TTC549 (cell line): Measurements from ENCODE around the gene MFAP4.

Experiments used
- FAIRE-seq: peaks from 2 replicates; lab custom pipeline; 2012; peaks lifted over from hg19 to GRCh38; lab: Jason Lieb, UNC

Gene MFAP4

DNA sequence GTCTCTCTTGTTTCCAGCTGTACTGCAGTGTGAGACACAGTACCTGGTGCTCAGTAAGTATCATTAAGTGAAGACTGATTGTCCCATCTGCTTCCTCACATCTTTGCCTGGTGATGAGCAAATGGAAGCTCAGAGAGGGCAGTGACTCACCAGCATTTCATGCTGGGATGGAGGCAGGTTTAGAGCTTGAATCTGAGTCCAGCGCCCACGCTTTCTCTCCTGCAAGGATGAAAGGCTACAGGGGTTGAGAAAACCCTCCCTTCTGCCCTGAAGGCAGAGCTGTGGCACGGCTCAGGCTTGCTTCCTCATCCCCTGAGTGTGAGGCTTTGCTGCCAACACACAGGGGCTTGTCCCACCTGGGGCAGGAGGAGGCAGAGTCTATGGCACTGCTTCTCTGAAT, 22.5 kb upstream of the MFAP4 start:
- no peak for FAIRE-seq

DNA sequence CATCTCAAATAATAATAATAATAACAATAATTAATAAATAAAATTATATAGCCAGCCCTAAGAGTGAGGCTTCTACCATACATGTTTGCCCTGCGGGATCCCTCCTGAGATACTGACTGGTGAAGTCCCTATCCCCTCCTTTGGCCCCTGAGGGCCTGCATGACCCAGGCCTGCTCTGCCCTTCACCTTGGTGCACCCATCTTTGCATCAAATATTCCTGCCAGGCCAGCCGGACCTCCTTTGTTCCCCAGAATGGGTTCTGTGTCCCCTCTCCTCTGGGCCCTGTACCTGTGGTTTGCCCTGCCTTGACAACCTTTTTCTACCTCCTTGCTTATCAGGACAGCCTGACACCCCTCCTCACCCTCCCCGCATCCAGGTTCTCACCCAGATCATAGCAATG, 22.1 kb upstream of the MFAP4 start:
- no peak for FAIRE-seq

DNA sequence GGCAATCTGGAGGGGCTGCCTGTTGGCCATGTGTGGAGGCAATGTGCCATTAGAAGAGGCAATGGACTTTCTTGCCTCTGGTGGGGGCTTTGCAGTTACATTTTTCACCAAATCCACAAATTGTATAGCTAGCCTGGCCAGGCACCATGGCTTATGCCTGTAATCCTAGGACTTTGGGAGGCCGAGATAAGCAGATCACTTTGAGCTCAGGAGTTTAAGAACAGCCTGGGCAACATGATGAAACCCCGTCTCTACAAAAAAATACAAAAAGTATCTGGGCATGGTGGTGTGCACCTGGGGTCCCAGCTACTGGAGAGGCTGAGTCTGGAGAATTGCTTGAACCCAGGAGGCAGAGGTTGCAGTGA, 21.3 kb upstream of the MFAP4 start:
- FAIRE-seq = no peak

DNA sequence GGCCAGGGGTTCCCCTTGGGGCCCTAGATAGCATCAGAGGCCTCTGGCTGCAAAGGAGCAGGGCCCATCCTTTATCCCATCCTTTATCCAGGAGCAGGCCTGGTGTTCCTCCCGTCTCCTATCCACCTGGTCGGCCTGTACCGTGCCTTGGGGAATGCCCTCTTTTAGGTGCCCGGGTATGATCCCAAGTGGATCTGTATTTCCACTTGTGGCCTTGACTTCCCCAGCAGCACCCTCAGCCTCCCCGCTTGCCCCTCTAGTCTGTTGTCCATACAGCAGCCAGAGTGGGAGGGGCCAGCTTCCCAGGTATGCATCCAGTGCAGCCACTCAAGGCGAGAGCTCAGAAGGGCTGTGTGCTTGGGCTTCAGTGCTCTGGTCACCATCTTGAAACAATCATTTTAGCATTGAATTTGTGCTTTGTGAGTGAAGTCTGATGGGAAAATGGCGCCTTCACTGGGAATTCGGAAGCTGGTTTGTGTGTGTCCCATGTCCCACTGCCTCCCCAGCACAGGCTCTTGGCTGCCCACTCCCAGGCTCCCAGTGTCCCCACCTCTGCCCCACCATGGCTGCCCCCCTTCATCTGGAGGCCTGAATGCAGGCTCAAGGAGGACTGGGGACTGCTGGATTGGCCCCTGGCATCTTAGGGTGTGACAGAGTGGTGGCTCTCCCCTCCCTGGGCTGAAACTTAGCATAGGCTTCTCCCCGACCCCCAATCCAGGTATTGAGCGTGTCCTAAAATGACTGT, 20.8 kb upstream of the MFAP4 start:
- no peak for FAIRE-seq

DNA sequence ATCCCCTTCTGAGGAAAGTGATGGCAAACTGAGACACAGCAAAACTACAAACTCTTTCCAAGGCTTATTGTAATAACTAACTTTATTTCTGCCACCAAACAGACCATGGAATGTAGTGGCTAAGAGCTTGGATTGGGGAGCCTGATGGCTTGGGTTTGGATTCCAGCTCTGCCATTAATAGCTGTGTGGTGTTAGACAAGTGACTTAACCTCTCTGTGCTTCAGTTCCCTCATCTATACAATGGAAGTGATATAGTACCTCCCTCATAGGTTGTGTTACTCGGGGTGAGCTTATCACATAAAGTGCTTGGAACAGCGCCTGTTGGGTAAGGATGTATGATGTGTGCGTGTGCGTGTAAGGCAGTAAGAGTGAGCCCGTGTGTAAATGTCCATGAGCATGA, 18.1 kb upstream of the MFAP4 start:
- FAIRE-seq = no peak

DNA sequence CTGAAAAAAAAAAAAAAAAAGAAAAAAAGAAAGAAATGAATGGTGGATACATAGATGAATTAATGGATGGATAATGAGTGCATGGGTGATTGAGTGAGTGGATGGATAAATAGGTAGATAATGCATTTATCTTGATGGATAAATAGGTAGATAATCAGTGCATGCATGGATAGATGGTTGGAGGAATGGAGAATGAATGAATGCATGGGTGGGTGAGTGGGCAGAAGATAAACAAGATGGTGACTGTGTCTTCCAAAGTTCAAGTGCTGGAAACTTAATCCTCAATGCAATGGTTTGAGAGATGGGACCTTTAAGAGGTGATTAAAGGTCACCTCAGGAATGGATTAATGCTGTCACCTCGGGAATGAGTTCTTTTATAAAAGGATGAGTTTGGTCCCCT, 17.3 kb upstream of the MFAP4 start:
- FAIRE-seq = no peak

DNA sequence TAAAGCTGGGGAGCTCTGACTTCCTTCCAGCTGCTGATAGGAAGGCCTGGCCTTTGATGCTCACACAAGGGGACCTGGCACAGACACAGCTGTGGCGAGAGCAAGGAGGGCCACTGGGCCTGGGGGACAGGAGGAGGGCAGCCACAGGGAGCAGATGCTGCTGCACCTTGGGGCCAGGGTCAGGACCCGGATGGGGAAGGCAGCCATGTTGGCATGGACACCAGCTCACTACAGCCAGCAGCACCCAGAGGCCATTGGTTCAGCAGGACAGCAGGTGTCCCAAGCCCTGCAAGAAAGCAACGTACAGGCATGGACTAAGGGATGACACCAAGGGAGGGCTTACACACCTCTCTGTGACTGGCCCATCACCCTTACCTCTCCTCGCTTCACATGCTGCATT, 16.0 kb upstream of the MFAP4 start:
- no peak for FAIRE-seq

DNA sequence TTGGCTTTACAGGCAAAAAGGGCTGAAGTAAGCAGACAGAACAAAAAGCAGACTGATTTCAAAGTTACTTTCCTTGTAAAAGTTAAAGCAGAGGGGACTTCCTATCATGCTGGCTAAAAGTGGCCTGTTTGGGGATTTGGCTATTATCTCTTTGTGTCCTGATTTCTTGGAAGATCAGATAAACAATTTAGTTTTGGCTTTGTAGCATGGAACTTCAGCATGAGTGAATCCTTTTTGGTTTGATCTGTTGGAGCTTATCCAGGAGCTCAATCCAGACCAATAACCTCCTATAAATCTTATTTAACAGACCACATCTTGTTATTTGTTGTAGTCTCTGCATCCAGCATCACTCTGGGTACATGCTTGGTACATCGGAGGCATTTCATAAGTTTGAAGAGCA, 15.2 kb upstream of the MFAP4 start:
- no peak for FAIRE-seq

DNA sequence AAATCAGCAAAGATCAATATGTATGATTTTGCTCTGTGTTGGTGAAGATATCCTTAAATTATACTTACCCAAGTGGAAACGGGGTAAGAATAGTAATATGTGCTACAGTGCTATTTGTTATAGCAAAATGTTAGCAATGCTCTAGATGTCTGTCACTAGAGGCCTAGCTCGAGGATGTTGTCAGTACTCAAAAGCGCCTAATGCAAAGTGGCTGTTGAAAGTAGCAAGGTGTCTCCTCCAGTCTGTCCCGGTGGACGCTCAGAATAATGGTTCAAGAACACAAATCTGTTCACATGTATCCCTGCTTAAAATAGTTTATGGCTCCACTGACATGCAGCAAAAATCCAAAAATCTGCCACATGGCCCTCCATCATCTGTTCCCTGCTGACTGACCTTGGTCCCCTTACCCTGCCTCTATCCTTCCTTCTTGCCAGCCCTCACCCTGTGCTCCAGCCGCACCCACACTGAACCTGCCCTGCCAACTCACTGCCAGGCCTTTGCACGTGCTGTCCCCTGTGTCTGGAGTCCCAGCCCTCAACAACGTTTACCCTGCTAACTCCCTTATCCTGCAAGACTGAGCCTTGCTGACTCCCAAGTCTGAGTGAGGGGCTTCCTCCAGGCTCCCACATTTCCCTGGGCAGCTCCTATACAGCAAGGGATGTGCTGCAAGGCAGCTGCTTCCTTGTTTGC, 14.5 kb upstream of the MFAP4 start:
- FAIRE-seq = no peak

DNA sequence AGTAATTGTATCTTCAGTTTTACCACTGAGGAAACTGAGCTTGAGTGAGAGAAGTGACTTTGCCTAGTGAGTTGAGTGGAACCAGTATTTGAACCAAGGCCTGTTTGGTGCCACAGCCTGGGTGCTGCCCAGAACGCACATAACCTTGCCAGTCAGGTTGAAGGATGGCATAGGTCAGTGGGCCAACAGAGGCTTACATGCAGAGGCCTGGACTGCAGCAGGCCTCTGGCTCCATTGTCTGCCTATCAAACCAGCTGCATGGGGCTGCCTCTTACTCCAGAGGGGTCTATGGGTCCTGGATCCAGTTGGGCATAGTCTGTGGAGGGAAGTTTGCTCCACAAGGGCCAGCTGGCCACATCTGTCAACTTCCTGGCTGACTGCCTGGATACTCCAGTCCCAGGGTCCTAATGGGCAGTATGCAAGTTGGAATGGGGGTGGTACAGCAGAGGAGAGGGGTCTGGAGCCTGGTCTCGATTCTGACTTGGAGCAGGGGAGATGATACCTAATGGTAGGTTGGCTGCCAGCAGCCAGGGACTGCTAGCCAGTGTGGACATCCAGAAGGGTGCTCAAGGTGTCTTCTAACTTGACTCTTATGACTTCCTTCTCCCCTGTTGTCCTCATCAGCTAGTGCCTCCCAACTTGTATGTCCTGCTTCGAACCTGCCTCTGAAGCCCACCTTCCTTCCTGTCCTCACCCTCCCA, 12.9 kb upstream of the MFAP4 start:
- no peak for FAIRE-seq

DNA sequence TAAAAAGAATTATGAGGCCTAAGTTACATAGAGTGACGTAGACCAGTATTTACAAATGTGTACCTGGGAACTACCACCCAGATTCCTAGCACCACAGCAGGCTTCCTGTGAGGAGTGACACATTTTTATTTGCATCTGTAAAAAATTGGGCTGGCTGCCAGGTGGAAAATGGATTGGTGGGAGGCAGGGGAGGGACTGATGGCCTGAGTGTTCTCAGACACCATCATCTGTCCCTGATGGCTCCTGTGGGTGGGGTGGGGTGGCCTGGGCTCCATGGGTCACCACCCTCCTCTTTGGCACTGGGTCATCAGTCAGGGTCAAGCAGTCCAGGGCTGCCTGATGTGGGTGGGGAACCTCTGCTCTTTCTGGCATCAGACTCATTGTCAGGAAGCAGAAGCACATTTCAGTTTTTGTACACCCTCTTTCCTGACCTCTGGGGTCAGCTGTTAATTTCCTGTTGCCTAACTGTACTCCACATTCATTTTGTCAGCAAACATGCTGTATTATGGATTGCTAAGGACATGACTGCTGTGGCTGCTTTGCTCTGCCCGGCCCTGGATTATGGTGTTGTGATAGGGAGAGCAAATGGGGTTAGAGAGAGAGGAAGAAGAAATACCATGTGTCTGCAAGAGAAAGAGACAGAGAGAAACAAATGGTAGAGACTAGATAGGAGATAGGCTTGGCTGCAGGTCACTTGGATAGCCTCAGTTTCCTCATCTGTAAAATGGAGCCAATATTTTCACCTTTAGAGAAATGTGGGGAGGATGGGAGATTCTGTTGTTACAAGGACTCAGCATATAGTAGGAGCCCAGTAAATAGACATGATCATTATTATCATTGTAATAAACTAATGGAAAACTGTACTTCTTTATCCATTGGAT, 11.6 kb upstream of the MFAP4 start:
- FAIRE-seq = no peak

DNA sequence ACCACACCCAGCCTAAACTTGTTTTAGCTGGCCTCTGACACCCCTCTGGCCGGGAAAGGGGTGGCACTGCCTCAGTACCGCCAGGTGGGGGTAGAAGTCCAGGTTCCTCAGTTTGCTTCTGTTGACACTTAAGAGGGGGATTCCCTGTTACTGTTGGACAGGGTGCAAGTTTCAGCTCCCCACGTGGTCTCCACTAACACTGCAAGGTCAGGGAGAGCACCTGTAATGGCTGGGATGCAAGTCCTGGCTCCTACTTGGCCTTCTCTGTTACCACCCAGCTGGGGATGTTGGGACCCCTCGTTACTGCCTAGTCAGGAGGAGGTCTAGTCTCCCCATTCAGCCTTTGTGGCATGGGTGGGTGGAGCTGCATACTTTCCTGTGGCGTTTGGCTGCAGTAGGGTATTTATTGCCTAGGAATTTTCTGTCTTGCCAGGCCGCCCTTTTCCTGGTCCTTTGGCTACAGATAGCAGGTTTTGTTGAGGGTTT, 10.6 kb upstream of the MFAP4 start:
- no peak for FAIRE-seq

DNA sequence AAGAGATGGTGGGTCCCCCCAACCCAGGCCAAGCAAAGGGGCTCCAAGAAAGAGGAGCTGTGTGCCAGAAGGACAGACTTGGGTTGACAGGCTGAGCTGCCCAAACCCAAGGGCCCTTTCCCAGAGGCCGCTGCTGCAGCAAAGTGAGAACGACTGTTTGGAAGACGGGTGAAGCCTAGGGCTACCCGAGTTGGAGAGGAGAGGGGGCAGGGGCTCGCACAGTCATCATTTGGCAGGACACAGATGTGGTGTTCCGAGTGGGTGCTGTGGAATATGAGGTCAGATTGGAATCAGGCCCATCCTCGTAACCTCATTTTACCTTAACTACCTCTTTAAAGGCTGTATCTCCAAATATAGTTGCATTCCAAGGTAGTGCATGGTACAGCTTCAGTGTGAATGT, 5.3 kb upstream of the MFAP4 start:
- no peak for FAIRE-seq

DNA sequence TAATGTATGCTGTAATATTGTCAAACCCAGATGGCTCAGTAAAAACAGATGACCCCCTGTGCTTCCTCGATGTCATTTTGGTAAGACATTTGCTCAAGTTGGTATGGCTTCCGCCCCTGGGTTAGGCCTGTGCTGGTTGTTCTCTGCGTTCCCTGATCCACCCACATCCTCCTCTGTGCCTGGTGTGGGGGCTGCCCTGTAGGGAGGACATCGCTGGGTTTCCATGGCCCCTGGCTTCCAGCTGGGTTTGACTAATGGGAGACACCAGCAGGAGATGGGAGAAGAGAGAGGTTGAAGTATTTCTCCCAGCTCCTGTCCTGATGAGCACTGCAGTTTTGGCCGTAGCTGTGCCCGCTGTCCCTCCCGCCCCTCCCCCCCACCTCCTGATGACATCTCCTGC, 4.4 kb upstream of the MFAP4 start:
- FAIRE-seq = no peak

DNA sequence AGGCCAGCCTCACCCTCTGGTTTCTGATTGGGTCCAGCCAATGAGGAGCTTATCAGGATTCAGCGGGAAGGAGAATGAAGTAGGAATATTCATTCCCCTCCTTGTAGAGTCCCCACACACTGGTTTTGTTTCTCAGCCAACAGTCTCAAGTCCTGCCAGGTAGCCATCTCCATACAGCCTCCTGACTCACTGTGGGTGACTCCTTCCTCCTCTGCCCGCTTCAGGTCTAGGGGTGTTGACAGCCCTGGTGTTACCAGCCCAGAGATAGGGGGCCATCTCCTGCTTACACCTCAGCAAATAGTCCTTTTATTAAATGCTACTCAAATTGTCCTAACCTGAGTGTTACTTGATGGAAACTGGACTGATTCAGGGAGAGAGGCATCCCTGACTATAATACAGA, 4.0 kb upstream of the MFAP4 start:
- no peak for FAIRE-seq

DNA sequence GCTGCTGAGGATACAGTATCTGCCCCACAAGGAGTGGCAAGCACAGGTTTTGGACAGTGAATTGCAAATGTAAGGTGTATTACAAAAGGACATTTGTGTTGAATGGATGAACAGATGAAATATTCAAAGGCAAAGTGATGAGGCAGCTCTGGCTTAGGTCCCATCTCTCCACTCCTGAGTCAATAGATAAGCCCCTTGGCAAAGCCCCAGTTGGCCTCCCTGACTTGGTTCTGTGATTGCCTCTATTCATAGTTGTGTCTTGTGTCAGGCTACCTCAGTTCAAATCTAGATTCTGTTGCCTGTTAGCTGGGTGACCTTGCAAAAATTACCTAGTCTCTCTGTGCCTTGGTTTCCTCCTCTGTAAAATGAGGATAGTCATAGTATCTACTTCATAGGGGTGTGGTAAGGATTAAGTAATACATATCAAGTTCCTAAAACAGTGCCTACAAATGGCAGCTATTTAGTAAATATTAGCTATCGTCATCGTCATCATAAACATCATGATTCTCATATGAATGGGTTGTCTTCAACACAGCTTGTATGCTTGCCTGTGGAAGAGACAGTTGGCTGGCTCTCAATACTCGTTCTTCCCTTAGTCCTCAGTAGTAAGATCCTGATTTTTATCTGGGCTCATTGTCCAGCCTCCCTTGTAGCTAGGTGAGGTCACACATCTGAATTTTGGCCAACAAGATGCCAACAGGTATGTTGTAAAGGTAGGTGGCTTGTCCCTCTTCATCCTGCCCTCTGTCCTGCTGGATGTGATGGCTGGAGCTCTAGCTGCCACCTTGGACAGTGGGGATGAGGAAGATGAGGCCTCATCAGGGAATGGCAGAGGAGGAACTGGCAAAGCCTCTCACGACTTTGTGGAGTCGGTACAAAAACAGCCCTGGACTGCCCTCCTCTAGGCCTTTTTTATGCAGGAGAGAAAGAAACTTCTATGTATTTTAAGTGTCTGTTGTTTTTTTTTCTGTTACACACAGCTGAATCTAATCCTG, 2.1 kb upstream of the MFAP4 start:
- no peak for FAIRE-seq

DNA sequence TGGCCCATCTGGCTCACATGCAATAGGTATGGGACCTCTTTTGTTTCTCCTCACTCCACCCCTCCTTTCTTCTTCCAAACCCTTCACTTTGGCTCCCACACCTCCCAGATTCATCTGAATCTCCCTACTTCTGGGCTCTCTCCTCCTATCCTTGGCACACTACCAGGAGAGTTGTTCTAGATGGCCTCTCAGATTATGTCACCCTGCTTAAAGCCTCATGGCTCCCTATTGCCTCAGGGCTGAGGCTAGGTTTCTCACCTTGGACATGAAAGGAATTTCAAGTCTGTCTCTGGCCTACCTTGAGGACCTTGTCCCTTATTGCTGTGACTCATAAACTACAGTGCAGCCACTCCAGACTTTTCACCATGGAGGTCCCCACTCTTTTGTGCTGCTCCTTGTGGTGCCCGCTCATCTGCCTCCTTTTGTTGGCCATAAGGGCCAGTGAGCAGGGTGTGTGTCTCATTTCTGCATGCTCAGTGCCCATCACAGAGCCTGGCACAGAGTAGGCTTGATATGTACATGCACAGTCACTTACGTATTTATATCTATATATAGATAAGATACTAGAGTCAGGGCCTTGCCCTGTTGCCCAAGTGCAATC, 1.0 kb upstream of the MFAP4 start:
- FAIRE-seq = no peak

DNA sequence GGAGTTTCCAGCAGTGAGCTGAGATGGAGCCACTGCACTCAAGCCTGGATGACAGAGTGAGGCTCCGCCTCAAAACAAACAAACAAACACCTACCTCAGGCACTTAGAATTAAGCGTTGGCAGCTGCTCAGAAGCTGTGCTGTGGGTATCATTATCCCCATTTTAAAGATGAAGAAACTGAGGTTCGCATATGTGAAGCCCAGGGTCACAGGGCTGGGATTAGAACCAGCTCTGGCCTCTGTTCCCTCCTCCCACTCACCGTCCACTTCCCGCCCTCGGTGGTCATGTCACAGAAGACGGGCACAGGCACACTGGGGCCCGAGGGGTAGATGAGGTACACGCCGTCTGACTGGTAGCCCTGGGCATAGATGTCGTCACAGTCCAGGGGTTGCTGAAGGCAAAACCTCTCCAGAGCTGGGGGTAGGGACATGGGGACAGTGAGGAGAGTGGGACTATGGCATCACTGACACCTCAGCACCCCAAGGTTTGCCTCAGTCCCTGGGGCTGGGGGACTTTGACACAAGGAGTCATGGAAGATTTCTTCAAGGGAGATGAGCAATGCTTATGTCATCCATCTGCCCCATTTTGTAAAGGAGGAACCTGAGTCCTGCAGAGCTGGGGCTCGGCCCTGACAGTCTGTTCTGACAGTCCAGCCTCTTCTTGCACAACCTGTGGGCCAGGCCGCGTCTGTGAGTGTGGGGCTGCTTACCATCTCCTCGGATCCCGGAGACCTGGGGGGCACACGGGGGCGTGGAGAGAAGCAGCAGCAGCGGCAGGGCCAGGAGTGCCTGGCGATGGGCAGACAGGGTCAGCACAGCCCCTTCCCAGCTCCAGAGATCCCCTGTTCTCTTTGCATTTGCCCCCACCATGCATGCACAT, 700 bp downstream of the MFAP4 start:
- no peak for FAIRE-seq

DNA sequence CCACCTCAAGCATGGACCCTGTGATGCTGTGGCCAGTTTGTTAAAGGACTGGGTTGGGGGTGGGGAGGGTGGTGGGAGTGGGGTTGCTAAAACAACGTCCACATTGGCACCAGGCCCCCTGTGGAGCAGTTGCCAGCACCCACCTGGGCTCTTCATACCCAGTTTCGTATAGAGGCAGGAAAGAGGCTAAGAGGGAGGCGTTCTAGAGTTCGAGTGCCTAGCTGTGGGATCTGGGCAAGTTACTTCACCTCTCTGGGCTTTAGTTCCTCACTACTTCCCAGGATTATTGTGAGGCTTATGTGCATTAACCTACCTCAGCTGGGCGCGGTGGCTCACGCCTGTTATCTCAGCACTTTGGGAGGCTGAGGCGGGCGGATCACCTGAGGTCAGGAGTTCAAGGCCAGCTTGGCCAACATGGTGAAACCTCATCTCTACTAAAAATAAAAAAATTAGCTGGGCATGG, 1.4 kb downstream of the MFAP4 start:
- FAIRE-seq = no peak
